Chondrocyte (in vitro differentiated cells): ENCODE data around the gene PRKAG3. TPM values are rescaled to one million over a fixed set of nuclear protein-coding genes. Genes with fewer than 3 reads are reported as not detected.

ENCODE experiments used
- DNase-seq: peaks from one replicate; pipeline ENCODE4 v3.0.0; 2021; ENCODE audit warnings: mixed read lengths, low spot score
- H3K27ac Mint-ChIP-seq: one replicate; pipeline ENCODE4 v1.8.0; 2021; ENCODE audit warnings: mild to moderate bottlenecking, moderate library complexity, mixed read lengths; ENCODE audit not compliant: unreplicated experiment
- H3K27me3 Mint-ChIP-seq: 2 replicates; pipeline ENCODE4 v1.8.0; 2021; ENCODE audit warnings: low read depth, mixed read lengths
- H3K36me3 Mint-ChIP-seq: 2 replicates; pipeline ENCODE4 v1.8.0; 2021; ENCODE audit warnings: low read depth, mixed read lengths
- H3K4me1 Mint-ChIP-seq: 2 replicates; pipeline ENCODE4 v1.8.0; 2021; ENCODE audit warnings: low read depth, mild to moderate bottlenecking, mixed read lengths
- H3K4me3 Mint-ChIP-seq: one replicate; pipeline ENCODE4 v1.8.0; 2021; ENCODE audit warnings: mild to moderate bottlenecking, moderate library complexity, mixed read lengths; ENCODE audit not compliant: unreplicated experiment
- H3K9me3 Mint-ChIP-seq: 2 replicates; pipeline ENCODE4 v1.8.0; 2021; ENCODE audit warnings: low read depth, mixed read lengths
- CTCF ChIP-seq: fragments of 200-600 bp; sonication (generic); IDR thresholded peaks from 2 replicates; pipeline ENCODE4 v1.5.0; 2021; ENCODE audit warnings: antibody characterized with exemption, mild to moderate bottlenecking, moderate library complexity
- total RNA-seq: library from RNA; stranded (reverse); gene quantifications from 3 replicates; pipeline ENCODE4 v1.2.1, GENCODE V29; 2021

Gene PRKAG3
- total RNA-seq, 1 donor from 2014 or later: not detected

GRCh38 chr2:218855305-218856166, 23.9 kb upstream of the PRKAG3 start:
- no peak for DNase-seq
- TF ChIP-seq CTCF: no peak
- H3K27ac Mint-ChIP-seq: no peak overlapping the region
- H3K9me3 Mint-ChIP-seq: no peaks in the 10 kb centered on the region
- H3K4me3 Mint-ChIP-seq: no peak overlapping the region
- no peaks in the 10 kb centered on the region for H3K36me3 Mint-ChIP-seq
- peaks cover 54% of the 10 kb centered on the region for H3K27me3 Mint-ChIP-seq
- H3K4me1 Mint-ChIP-seq: peaks cover 20% of the 10 kb centered on the region

- Mint-ChIP-seq H3K9me3 (no peaks in the 10 kb centered on the region), H3K4me1 (peaks cover 14% of the 10 kb centered on the region), H3K36me3 (no peaks in the 10 kb centered on the region), H3K4me3 (no peak overlapping the region), H3K27me3 (peaks cover 48% of the 10 kb centered on the region), H3K27ac (no peak overlapping the region)
- DNase-seq: no peak
- TF ChIP-seq CTCF: no peak
Observed at GRCh38 chr2:218854860-218855259, 23.3 kb upstream of the PRKAG3 start.

- Mint-ChIP-seq H3K27ac (no peak overlapping the region), H3K4me3 (no peak overlapping the region), H3K27me3 (peaks cover 43% of the 10 kb centered on the region), H3K4me1 (peaks cover 9% of the 10 kb centered on the region), H3K36me3 (no peaks in the 10 kb centered on the region), H3K9me3 (no peaks in the 10 kb centered on the region)
- no peak for TF ChIP-seq CTCF
- no peak for DNase-seq
Observed at GRCh38 chr2:218853766-218854165, 22.2 kb upstream of the PRKAG3 start.

GRCh38 chr2:218852911-218853667, 21.5 kb upstream of the PRKAG3 start:
- no peak overlapping the region for H3K4me3 Mint-ChIP-seq
- no peak for DNase-seq
- TF ChIP-seq CTCF: peak; percentile 86
- peaks cover 36% of the 10 kb centered on the region for H3K27me3 Mint-ChIP-seq
- peaks cover 7% of the 10 kb centered on the region for H3K4me1 Mint-ChIP-seq
- no peaks in the 10 kb centered on the region for H3K9me3 Mint-ChIP-seq
- no peak overlapping the region for H3K27ac Mint-ChIP-seq
- H3K36me3 Mint-ChIP-seq: no peaks in the 10 kb centered on the region

GRCh38 chr2:218851286-218851685, 19.7 kb upstream of the PRKAG3 start:
- H3K27me3 Mint-ChIP-seq: peaks cover 30% of the 10 kb centered on the region
- no peak for TF ChIP-seq CTCF
- DNase-seq: no peak
- no peak overlapping the region for H3K27ac Mint-ChIP-seq
- no peaks in the 10 kb centered on the region for H3K9me3 Mint-ChIP-seq
- no peaks in the 10 kb centered on the region for H3K4me1 Mint-ChIP-seq
- H3K4me3 Mint-ChIP-seq: no peak overlapping the region
- H3K36me3 Mint-ChIP-seq: no peaks in the 10 kb centered on the region
